ENCODE results near the gene RHOT1. TPM values are rescaled to one million over a fixed set of nuclear protein-coding genes. Genes with fewer than 3 reads are reported as not detected.

Gene RHOT1
- total RNA-seq, 1 donor from 2014 or later, result 56.9 TPM

- no peaks in the 10 kb centered on the region for H3K9me3 ChIP-seq (replicated peaks)
- H3K4me1 ChIP-seq, result peaks cover 56% of the 10 kb centered on the region
- no peak for TF ChIP-seq CTCF (IDR thresholded peaks at IDR 0.05; ENCODE audit: borderline replicate concordance)
- peak overlapping the region; percentile 24 for H3K27ac ChIP-seq (replicated peaks)
- intact Hi-C loops (cut with micrococcal nuclease), result no loop called here
- no peaks in the 10 kb centered on the region for H3K27me3 ChIP-seq (ENCODE audit: low read depth)
- H3K36me3 ChIP-seq, result peaks cover 28% of the 10 kb centered on the region
- H3K4me3 ChIP-seq, result no peak overlapping the region
- DNase-seq, result no peak
Measured at GRCh38 chr17:32158870-32159585, 16.7 kb downstream of the RHOT1 start.

GRCh38 chr17:32159586-32160438, 17.5 kb downstream of the RHOT1 start:
- peak overlapping the region; percentile 24 for H3K27ac ChIP-seq (replicated peaks)
- TF ChIP-seq CTCF (IDR thresholded peaks at IDR 0.05; ENCODE audit: borderline replicate concordance), result no peak
- H3K4me1 ChIP-seq, result peaks cover 56% of the 10 kb centered on the region
- no peak for DNase-seq
- no peaks in the 10 kb centered on the region for H3K27me3 ChIP-seq (ENCODE audit: low read depth)
- no peak overlapping the region for H3K4me3 ChIP-seq
- H3K36me3 ChIP-seq, result peaks cover 28% of the 10 kb centered on the region
- no peaks in the 10 kb centered on the region for H3K9me3 ChIP-seq (replicated peaks)
- intact Hi-C loops (cut with micrococcal nuclease), result no loop called here

GRCh38 chr17:32160526-32160925, 18.2 kb downstream of the RHOT1 start:
- no peak for DNase-seq
- intact Hi-C loops (cut with micrococcal nuclease), result no loop called here

GRCh38 chr17:32161029-32161428, 18.7 kb downstream of the RHOT1 start:
- peaks cover 49% of the 10 kb centered on the region for H3K4me1 ChIP-seq
- H3K36me3 ChIP-seq, result peaks cover 20% of the 10 kb centered on the region
- H3K27ac ChIP-seq (replicated peaks), result peak overlapping the region; percentile 24
- H3K27me3 ChIP-seq (ENCODE audit: low read depth), result no peaks in the 10 kb centered on the region
- peaks cover 4% of the 10 kb centered on the region for H3K9me3 ChIP-seq (replicated peaks)
- no peak for DNase-seq
- H3K4me3 ChIP-seq, result no peak overlapping the region
- intact Hi-C loops (cut with micrococcal nuclease), result no loop called here
- TF ChIP-seq CTCF (IDR thresholded peaks at IDR 0.05; ENCODE audit: borderline replicate concordance), result no peak

More at GRCh38 chr17:32160526-32160925, 18.2 kb downstream of the RHOT1 start:
- TF ChIP-seq CTCF (IDR thresholded peaks at IDR 0.05; ENCODE audit: borderline replicate concordance), result no peak
- Histone ChIP-seq H3K36me3 (peaks cover 22% of the 10 kb centered on the region), H3K4me1 (peaks cover 54% of the 10 kb centered on the region), H3K4me3 (no peak overlapping the region), H3K27ac (replicated peaks) (peak overlapping the region; percentile 24), H3K27me3 (ENCODE audit: low read depth) (no peaks in the 10 kb centered on the region), H3K9me3 (replicated peaks) (no peaks in the 10 kb centered on the region)

GRCh38 chr17:32161506-32162365, 19.4 kb downstream of the RHOT1 start:
- intact Hi-C loops (cut with micrococcal nuclease), result no loop called here
- Histone ChIP-seq H3K36me3 (peaks cover 25% of the 10 kb centered on the region), H3K4me1 (peaks cover 43% of the 10 kb centered on the region)

More at GRCh38 chr17:32161506-32162365, 19.4 kb downstream of the RHOT1 start:
- Histone ChIP-seq H3K4me3 (no peak overlapping the region), H3K27me3 (ENCODE audit: low read depth) (no peaks in the 10 kb centered on the region), H3K9me3 (replicated peaks) (peaks cover 11% of the 10 kb centered on the region), H3K27ac (replicated peaks) (no peak overlapping the region)
- no peak for DNase-seq
- no peak for TF ChIP-seq CTCF (IDR thresholded peaks at IDR 0.05; ENCODE audit: borderline replicate concordance)

Data from left ventricle myocardium inferior (tissue), 1 donor.